ENCODE measurements around the gene STAU1.
"Not testable (repeated sequence)": the region's sequence is repeated elsewhere in the genome, so short reads cannot be mapped to it uniquely, and the experiment has no call there.

STAU1 gene

GRCh38 chr20:49203746-49204145, 15.6 kb upstream of the STAU1 start:
- no peak for DNase-seq (ENCODE audit: low read depth)

DNA sequence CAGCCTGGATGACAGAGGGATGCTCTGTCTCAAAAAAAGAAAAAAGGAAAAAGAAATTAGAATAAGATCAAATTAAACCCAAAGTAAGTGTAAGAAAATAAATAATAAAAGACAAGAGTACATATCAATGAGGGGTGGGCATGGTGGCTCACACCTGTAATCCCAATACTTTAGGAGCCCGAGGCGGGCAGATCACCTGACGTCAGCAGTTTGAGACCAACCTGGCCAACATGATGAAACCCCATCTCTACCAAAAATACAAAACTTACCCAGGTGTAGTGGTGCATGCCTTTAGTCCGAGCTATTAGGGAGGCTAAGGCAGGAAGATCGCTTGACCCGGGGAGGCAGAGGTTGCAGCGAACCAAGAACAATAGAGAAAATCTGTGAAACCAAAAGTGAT, 14.9 kb upstream of the STAU1 start:
- no peak for DNase-seq (ENCODE audit: low read depth)

DNA sequence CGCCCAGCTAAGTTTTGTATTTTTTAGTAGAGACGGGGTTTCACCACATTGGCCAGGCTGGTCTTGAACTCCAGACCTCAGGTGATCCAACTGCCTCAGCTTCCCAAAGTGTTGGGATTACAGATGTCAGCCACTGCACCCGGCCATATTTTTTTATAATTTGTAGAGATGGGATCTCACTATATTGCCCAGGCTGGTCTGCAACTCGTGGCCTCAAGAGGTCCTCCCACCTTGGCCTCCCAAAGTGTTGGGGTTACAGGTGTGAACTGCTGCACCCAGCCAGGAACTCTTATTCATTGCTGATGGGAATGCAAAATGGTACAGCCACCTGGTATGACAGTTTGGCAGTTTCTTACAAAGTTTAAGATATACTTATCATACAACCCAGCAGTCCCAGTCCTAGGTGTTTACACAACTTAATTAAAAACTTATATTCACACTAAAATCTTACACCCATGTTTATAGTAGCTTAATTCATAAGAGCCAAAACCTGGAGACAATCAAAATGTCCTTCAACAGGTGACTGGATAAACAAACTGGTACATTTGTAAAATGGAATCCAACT, 11.7 kb upstream of the STAU1 start:
- no peak for DNase-seq (ENCODE audit: low read depth)

DNA sequence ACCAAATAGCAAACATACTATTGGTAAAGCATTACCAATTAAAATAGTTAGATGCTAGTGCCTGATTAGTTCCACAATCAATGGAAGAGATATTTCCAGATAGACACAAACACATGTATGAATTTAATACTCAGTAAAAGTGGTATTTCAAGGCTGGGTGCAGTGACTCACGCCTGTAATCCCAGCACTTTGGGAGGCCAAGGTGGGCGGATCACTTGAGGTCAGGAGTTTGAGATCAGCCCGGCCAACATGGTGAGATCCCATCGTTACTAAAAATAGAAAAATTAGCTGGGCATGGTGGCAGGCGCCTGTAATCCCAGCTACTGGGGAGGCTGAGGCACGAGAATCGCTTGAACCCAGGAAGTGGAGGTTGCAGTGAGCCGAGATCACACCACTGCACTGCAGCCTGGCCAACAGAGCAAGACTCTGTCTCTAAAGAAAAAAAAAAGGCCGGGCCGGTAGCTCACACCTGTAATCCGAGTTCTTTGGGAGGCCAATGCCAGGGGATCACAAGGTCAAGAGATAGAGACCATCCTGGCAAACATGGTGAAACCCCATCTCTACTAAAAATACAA, 4.9 kb upstream of the STAU1 start:
- not testable (repeated sequence) for DNase-seq (ENCODE audit: low read depth)

GRCh38 chr20:49187330-49187850, 744 bp downstream of the STAU1 start:
- DNase-seq (ENCODE audit: low read depth): no peak

DNA sequence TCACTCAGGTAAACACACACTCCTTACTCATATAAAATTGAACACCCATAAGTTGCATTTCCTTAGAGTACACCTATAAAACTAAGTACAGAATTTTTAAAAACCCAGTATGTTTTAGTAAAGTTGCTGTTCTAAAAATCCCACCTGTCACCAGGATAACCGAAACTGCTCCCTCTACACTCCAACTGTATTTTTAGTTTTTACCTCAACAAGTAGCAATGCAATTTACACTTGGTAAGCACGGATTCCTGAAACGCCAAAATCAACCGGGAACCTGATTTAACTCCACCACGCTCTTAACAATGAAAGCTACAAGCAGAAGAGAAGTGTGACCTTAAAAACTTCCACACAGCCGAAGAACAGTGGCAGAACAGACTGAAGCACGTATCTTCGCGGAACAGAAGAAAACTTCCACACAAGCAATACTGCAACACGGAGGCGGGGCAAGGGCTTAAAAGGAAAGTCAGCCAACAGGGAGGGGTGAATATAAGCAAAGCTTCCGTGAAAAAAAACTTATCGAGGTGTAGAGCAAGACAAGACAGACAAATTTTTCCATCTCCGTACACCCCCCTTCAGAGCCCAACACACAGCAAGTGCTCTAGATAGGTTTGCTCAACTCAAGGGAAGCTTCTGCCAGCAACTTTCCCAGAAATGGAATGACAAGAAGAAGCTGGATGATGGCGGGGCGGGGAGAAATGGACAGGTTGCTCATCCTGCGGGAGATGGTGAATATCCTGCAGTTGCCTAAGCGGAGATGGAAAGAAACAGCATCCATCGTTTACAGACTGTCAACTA, 1.4 kb downstream of the STAU1 start:
- peak; percentile 44 for DNase-seq (ENCODE audit: low read depth)

GRCh38 chr20:49185071-49185761, 2.9 kb downstream of the STAU1 start:
- DNase-seq (ENCODE audit: low read depth): no peak

GRCh38 chr20:49184691-49185070, 3.5 kb downstream of the STAU1 start:
- no peak for DNase-seq (ENCODE audit: low read depth)

DNA sequence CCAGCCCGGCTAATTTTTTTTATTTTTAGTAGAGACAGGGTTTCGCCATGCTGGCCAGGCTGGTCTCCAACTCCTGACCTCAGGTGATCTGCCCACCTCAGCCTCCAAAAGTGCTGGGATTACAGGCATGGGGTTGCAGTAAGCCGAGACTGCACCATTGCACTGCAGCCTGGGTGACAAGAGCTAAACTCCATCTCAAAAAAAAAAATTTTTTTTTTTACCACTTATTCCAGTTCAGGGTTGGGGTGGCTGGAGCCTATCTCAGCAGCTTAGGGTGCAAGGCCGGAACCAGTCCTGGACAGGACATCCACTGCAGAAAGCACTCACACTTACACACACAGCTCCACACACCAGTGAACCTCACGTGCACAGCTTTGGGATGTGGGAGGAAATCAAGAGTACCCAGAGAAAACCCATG, 4.0 kb downstream of the STAU1 start:
- DNase-seq (ENCODE audit: low read depth): not testable (repeated sequence)

- no peak for DNase-seq (ENCODE audit: low read depth)
Measured at GRCh38 chr20:49183444-49183843, 4.7 kb downstream of the STAU1 start.

- DNase-seq (ENCODE audit: low read depth): no peak
Measured at GRCh38 chr20:49181265-49181877, 6.8 kb downstream of the STAU1 start.

DNA sequence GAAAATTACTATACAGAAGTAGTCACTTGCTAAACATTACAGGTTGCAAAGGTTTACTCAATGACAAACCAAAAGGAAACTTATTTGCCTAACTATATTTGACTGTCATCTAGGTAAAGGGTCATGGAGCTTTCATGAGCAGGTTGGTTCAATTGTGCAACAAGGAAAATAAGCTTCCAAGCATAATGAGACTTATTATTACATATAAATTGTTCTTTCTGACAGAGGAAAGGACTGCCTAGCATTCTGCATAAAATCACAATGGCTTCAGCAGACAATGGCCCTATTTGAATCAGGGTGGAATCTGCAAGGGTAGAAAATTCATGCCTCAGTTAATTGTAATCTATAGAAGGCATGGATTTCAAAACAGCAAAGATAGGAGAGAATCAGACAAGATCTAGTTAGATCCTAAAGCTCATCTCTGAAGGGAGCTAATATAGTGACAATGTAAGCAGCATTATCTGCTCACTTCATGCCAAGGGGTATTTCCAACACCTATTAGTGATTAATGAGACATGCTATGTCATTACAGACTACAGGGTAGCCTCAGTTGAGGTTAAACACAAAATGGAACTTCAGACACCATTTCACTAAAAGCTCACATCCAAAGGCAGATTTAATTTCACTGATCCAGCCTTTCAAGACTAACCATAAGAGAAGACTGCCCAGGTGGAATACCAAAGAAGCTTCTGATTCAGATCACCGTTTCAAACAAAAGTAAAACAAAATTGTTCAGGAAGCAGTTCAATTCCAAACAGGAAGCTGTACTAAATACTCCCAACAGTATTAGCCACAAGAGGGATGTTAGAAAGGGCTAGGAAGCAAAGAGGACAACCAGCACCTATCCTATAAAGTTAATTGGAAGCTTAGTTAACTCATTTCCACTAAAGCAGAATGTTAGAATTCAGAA, 8.5 kb downstream of the STAU1 start:
- DNase-seq (ENCODE audit: low read depth): no peak

- DNase-seq (ENCODE audit: low read depth): no peak
Measured at GRCh38 chr20:49174183-49174582, 14.0 kb downstream of the STAU1 start.

GRCh38 chr20:49172413-49172812, 15.7 kb downstream of the STAU1 start:
- no peak for DNase-seq (ENCODE audit: low read depth)

- DNase-seq (ENCODE audit: low read depth): no peak
Measured at GRCh38 chr20:49171909-49172308, 16.2 kb downstream of the STAU1 start.

DNA sequence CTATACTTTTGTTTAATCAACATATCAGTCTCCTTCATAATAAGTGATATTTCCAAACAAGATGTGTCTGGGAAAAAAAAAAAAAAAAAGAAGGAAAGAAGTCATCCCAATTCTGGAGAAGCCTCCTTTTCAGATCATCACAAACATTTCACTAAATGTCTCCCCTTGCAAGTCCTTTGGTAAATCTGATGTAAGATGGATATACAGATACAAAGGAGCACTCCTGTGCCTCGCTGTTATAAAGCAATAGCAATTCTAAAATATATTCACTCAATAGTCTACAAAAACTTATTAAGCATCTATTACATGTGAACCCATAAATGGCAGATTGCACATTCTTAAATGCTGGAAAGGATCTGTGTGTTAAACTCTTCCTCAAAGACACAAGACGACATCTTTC, 17.4 kb downstream of the STAU1 start:
- no peak for DNase-seq (ENCODE audit: low read depth)

DNA sequence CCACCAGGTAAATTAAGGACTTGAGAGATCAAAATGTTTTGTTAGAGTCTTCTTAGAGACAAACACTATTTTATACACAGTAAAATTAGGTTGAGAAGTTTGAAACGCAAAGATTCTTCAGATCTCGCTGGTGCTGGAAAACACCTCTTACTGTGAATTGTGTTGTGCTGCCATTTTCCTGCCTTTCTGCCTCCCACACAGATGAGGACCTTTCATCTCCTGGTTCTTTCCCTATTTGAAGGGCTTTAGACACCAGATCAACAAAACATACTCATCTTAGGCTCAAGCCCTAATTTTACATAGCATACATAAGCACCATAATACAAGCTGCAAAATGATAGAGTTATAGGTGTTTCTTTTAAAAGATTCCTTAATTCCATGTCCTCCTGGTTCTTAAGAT, 18.6 kb downstream of the STAU1 start:
- no peak for DNase-seq (ENCODE audit: low read depth)

GRCh38 chr20:49168864-49169263, 19.3 kb downstream of the STAU1 start:
- not testable (repeated sequence) for DNase-seq (ENCODE audit: low read depth)

DNA sequence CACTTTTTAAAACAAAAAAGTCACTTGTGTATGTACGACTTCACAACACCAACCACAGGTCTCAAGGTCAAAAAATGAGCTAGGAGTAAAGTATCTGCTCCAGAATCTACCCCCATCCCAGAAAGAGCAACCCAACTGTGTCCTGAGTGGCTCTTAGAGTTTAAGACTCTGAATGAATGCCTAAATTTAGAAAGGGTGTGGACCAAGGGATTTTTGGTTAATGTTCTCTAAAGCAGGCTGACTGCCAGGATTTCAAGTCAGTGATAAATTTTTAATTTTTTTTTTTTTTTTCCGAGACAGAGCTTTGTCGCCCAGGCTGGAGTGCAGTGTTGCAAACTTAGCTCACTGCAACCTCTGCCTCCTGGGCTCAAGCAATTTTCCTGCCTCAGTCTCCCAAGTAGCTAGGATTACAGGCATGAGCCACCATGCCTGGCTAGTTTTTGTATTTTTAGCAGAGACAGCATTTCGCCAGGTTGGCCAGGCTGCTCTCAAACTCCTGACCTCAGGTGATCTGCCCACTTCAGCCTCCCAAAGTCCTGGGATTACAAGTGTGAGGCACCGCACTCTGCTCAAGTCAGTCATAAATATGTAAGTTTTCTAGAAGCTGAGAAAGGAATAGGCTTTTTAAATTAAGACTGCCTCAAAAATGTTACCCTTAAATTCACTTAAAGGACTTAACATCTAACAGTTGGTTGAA, 20.2 kb downstream of the STAU1 start:
- DNase-seq (ENCODE audit: low read depth): no peak

Measured in stimulated activated CD8-positive, alpha-beta memory T cell treated with anti-CD3 and anti-CD28 coated beads, Interleukin-15, amount 100 ng/mL, for 1 hour (primary cell).